GM19328 (cell line): ENCODE results near the gene CDK14.
A peak's percentile ranks its signal among the peaks of the same experiment; 100 is the strongest.
"Not testable (repeated sequence)": the region's sequence is repeated elsewhere in the genome, so short reads cannot be mapped to it uniquely, and the experiment has no call there.

Experiments
- ATAC-seq: cut with Tn5 transposase; IDR thresholded peaks from one replicate; pipeline ENCODE4 v1.9.1; 2021; ENCODE audit warnings: mild to moderate bottlenecking, moderate library complexity; ENCODE audit not compliant: unreplicated experiment

Gene CDK14

GRCh38 chr7:90777465-90777864 lies 181.3 kb downstream of the CDK14 start:
- ATAC-seq, result peak; percentile 27

DNA sequence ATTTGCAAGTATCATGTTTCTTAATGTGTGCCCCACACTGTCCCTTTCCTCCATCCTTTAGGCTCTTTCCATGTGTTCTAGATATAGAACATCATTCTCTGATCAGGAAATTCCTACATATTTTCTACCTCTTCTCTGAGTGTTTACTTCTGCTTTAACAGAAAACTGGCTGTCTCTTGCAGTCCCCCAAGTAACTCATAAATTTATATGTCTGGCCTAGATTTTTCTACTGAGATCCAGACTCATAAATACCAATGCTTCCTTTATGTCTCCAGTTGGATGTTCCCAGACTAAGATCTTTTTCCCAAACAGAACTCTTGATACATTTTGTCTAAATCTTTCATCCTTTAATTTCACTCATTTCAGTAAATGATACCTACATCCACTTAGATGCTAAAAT lies 181.8 kb downstream of the CDK14 start:
- no peak for ATAC-seq

GRCh38 chr7:90788052-90788451 lies 191.9 kb downstream of the CDK14 start:
- no peak for ATAC-seq

GRCh38 chr7:90789736-90790306 lies 193.7 kb downstream of the CDK14 start:
- ATAC-seq, result no peak

DNA sequence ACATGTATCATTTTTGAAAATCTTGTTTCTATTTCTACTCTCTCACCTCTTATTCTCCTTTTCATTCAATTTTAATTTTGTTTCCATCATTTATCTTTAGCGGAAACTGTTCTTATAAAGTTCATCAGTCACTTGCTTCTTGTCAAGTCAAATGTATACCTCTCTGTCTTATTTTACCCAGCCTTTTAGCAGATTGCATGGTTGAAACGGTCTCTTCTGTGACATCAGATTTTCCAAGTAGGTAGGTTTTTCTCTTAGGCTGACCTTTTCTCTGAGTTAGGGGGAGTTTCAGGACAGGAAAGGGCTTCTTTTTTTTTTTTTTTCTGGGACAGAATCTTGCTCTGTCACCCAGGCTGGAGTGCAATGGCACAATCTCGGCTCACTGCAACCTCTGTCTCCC lies 195.5 kb downstream of the CDK14 start:
- no peak for ATAC-seq

GRCh38 chr7:90792301-90792700 lies 196.2 kb downstream of the CDK14 start:
- ATAC-seq, result no peak

- not testable (repeated sequence) for ATAC-seq
Measured at GRCh38 chr7:90794234-90794633, 198.1 kb downstream of the CDK14 start.

DNA sequence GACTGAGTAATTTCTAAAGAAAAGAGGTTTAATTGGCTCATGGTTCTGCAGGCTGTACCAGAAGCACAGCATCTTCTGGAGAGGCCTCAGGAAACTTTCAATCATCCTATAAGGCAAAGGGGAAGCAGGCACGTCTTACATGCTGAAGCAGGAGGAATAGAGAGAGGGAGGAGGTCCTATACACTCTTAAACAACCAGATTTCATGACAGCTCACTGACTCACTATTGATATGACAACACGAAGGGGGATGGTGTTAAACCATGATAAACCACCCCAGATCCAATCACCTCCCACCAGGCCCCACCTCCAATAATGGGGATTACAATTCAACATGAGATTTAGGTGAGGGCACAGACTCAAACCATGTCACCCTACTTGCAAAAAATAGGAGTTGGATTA lies 201.5 kb downstream of the CDK14 start:
- no peak for ATAC-seq

DNA sequence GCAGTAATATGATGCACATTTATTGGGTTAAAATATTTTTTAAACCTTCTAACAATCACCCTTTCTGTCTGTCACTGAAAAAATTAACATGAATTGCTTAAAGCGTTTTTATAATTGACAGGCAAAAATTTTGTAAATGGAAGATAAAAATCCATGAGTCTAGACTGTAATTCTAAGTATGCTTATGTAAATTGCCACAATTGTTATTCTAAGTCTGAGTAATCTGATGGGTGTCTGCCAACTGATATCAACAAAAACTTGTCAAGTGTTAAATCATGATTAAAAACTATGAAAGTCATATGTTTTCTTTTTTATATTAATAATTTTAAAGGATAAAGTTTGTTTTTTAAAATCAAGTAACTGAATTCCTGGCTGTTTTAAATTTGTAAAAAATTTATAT lies 208.2 kb downstream of the CDK14 start:
- no peak for ATAC-seq

DNA sequence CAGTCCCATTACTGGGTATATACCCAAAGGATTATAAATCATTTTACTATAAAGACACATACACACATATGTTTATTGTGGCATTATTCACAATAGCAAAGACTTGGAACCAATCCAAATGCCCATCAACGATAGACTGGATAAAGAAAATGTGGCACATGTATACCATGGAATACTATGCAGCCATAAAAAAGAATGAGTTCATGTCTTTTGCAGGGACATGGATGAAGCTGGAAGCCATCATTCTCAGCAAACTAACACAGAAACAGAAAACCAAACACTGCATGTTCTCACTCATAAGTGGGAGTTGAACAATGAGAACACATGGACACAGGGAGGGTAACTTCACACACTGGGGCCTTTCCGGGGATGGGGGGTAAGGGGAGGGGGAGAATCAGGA lies 219.4 kb downstream of the CDK14 start:
- ATAC-seq, result not testable (repeated sequence)

GRCh38 chr7:90816511-90817142 lies 220.5 kb downstream of the CDK14 start:
- ATAC-seq, result peak; percentile 96

GRCh38 chr7:90817151-90817550 lies 221.0 kb downstream of the CDK14 start:
- ATAC-seq, result no peak

DNA sequence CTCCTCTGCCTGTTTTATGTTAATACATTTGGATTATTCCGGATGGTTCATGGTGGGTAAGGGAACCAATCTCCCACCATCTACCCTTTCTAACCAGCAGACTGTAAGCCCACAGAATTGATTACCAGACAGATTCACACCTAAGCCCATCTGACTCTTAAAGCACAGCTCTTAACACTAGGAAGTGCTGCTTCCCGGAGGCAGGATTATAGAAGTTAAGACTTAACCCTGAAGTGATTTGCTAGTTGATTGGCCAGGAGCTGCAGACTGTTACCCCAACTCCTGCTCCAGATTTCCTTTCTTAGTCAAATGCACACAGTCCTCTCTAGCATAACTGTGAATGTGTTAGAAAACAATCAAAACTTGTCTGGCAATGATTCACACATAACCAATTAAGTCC lies 221.7 kb downstream of the CDK14 start:
- no peak for ATAC-seq

DNA sequence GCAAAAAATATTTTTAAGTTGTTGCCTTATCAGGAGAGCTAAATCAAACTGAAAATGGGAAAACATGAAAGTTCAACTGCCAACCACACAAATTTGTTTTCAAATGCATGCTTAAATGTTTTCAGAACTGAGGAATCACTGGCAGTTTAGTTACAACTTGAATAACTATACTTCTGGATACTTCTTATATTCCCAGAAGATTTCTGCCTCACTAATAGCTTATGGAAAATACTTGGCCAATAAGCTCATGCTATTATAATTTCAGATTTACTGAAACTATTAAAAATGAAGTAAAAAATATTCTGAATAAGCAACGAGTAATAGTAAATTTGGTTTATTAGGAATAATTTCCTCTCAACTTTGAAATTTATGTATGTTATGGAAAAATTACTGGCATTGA lies 222.2 kb downstream of the CDK14 start:
- ATAC-seq, result no peak

GRCh38 chr7:90821961-90822620 lies 226.0 kb downstream of the CDK14 start:
- ATAC-seq, result no peak

DNA sequence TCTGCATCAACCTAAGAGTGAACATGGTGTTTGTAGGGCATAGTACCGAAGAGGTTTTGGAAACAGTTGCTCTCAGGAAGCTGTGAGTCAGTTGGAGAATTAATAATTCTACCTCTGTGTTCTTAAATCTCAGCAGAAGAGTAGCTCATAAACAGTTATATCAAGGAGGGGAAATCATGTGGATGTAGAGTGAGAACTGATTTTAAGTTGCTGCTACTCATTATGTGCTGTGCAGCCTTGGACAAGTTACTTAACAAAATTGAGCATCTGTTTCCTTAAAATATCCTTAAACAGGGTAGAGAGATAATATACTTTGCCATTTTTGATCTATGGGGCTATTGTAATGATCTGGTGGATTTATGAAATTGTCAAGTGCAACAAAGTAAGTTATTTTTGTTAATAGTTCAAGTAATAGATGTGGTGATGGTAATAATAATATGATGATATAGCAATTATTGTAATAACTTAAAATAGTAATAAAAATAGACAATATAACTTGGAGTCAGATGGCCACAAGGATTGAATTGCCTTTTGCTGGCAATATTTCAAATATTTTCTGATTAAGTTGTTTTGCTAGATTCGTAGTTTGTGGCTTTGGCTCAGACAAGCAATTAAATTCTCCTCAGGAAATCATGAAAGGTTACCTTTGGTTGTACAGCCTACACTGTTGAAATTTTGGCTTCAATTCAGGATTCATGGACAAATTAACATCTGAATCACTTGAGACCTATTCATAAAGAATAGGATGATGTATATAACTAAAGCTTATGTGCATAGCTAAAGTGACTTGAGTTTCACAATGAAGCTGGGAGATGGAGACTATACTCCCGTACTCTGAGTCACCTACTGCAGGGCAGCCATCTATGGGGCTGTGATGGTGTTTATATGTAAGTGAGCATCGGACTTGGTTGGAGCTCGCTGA lies 228.5 kb downstream of the CDK14 start:
- ATAC-seq, result no peak

DNA sequence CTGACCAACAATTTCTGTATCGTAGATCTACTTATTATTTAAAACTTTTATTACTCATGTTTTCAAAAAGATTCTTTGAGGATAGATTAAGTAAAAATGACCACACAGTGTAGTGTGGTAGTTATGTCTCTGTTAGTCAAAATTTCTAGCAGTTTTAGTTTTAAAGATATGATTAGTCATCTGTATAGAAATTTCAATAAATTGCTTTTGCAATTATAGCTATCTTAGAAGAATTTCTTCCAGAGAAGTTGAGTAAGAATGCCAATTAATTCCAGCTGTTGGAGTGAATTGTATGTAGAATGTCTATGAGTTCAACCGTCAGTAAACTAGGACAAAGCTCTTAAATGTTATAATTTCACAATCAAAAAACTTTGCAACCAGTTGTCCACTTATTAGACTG lies 229.7 kb downstream of the CDK14 start:
- ATAC-seq, result no peak

- no peak for ATAC-seq
Measured at GRCh38 chr7:90828601-90829000, 232.5 kb downstream of the CDK14 start.

- ATAC-seq, result no peak
Measured at GRCh38 chr7:90830308-90830707, 234.2 kb downstream of the CDK14 start.

- ATAC-seq, result no peak
Measured at GRCh38 chr7:90832726-90833125, 236.6 kb downstream of the CDK14 start.

- no peak for ATAC-seq
Measured at GRCh38 chr7:90833443-90833842, 237.3 kb downstream of the CDK14 start.
